ENCODE results near the gene ORAI1.

DNA sequence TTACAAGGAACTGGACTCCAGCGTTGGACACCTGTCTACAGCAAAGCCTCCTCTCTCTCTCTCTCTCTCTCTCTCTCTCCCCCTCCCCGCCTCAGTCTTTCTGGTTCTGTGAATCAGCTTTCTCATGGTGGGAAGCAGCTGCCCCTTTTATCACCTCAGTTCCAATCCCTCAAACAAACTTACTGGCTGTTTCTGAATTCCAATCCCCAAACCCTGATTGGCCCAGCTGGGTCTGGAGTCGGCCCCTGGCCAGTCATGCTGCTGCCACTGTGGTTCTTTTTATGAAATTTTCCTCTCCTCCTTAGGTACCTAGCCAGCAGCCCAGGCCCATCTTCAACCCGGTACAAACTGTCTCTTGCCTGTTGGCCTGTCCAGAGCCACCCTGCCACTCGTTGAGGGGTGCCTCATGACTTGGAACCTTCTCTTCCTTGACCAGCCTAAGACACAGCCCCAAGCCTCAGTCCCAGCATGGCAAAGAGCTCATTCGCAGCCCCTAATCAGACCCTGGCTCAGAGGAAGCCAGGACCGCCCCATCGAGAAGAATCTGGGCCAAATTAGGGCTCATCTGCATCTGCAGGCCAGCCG, 52.5 kb downstream of the ORAI1 start:
- TF ChIP-seq, protein P1, sequence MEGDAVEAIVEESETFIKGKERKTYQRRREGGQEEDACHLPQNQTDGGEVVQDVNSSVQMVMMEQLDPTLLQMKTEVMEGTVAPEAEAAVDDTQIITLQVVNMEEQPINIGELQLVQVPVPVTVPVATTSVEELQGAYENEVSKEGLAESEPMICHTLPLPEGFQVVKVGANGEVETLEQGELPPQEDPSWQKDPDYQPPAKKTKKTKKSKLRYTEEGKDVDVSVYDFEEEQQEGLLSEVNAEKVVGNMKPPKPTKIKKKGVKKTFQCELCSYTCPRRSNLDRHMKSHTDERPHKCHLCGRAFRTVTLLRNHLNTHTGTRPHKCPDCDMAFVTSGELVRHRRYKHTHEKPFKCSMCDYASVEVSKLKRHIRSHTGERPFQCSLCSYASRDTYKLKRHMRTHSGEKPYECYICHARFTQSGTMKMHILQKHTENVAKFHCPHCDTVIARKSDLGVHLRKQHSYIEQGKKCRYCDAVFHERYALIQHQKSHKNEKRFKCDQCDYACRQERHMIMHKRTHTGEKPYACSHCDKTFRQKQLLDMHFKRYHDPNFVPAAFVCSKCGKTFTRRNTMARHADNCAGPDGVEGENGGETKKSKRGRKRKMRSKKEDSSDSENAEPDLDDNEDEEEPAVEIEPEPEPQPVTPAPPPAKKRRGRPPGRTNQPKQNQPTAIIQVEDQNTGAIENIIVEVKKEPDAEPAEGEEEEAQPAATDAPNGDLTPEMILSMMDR (IDR thresholded peaks at IDR 0.05) = no peak
- no peak for TF ChIP-seq POLR2A (IDR thresholded peaks at IDR 0.05)
